A673 (cell line): ENCODE data around the gene IQUB. TPM values are rescaled to one million over a fixed set of nuclear protein-coding genes. Genes with fewer than 3 reads are reported as not detected.
"Not testable (repeated sequence)": the region's sequence is repeated elsewhere in the genome, so short reads cannot be mapped to it uniquely, and the experiment has no call there.

Experiments
- BruUV-seq: library from RNA; stranded (reverse); fragments of 400-500 nt; replicated peaks from 2 replicates; lab custom pipeline; 2021; lab: Mats Ljungman, UMichigan
- CTCF ChIA-PET: fragments of 300-600 bp; sonication (Branson Sonifier 250); formaldehyde crosslinking; loops from one replicate; lab custom pipeline; 2022; ENCODE audit warnings: antibody characterized with exemption; lab: Charles Lee
- POLR2A ChIA-PET: fragments of 300-600 bp; sonication (Branson Sonifier 250); formaldehyde crosslinking; loops from one replicate; lab custom pipeline; 2022; ENCODE audit warnings: antibody characterized with exemption; ENCODE audit not compliant: low non-redundant PET; lab: Charles Lee
- DNase-seq: peaks from one replicate; pipeline ENCODE4 v3.0.0-alpha.2; 2015; ENCODE audit warnings: low spot score
- H3K27ac ChIP-seq: fragments of 200-600 bp; sonication (generic); 2 replicates; pipeline ENCODE4 v1.5.1; 2016; ENCODE audit warnings: mixed run types, low read depth, mild to moderate bottlenecking, mixed read lengths, antibody characterized with exemption, low read length; ENCODE audit not compliant: poor library complexity, severe bottlenecking
- H3K27me3 ChIP-seq: fragments of 200-600 bp; sonication (generic); replicated peaks from 2 replicates; pipeline ENCODE4 v1.6.1; 2017; ENCODE audit warnings: mixed run types, low read depth, mild to moderate bottlenecking, mixed read lengths, antibody characterized with exemption, low read length; ENCODE audit not compliant: insufficient read depth, poor library complexity
- H3K36me3 ChIP-seq: fragments of 200-600 bp; sonication (generic); 2 replicates; pipeline ENCODE4 v1.6.1; 2016; ENCODE audit warnings: mixed run types, mild to moderate bottlenecking, mixed read lengths, antibody characterized with exemption, low read length; ENCODE audit not compliant: insufficient read depth, poor library complexity, severe bottlenecking
- H3K4me1 ChIP-seq: fragments of 200-600 bp; sonication (generic); 2 replicates; pipeline ENCODE4 v1.6.1; 2017; ENCODE audit warnings: mixed run types, mild to moderate bottlenecking, mixed read lengths, antibody characterized with exemption, low read length; ENCODE audit not compliant: insufficient read depth, poor library complexity, severe bottlenecking
- H3K4me3 ChIP-seq: fragments of 200-600 bp; sonication (generic); 2 replicates; pipeline ENCODE4 v1.5.1; 2016; ENCODE audit warnings: low read depth, mixed run types, mild to moderate bottlenecking, mixed read lengths, low read length; ENCODE audit not compliant: poor library complexity, severe bottlenecking
- H3K9me3 ChIP-seq: fragments of 200-600 bp; sonication (generic); 2 replicates; pipeline ENCODE4 v1.6.1; 2016; ENCODE audit warnings: mixed run types, low read depth, mild to moderate bottlenecking, mixed read lengths, antibody characterized with exemption, low read length; ENCODE audit not compliant: poor library complexity, severe bottlenecking
- EZH2 ChIP-seq: fragments of 200-600 bp; sonication (generic); IDR thresholded peaks from 2 replicates; pipeline ENCODE4 v1.6.1; 2017; ENCODE audit warnings: borderline replicate concordance, low read depth, mild to moderate bottlenecking, mixed read lengths, antibody characterized with exemption, low read length; ENCODE audit not compliant: poor library complexity, severe bottlenecking
- intact Hi-C: fragments of 100-400 bp; cut with micrococcal nuclease; formaldehyde crosslinking; loops from one replicate; pipeline ENCODE4 v1.10.0; 2022; ENCODE audit not compliant: unreplicated experiment
- total RNA-seq: library from RNA; stranded (reverse); gene quantifications from 2 replicates; pipeline ENCODE4 v1.2.3, GENCODE V29; 2021
- TF ChIP-seq, protein P1 (sequence below): fragments of 300-800, 200-600 bp; sonication (generic); conservative IDR thresholded peaks from 2 replicates; pipeline ENCODE4 v1.5.1; 2017; ENCODE audit warnings: low read depth, mild to moderate bottlenecking, antibody characterized with exemption, low read length, moderate library complexity, mixed read lengths

The IQUB gene
- total RNA-seq, 1 experiment from 2014 or later, result 0.62 TPM

DNA sequence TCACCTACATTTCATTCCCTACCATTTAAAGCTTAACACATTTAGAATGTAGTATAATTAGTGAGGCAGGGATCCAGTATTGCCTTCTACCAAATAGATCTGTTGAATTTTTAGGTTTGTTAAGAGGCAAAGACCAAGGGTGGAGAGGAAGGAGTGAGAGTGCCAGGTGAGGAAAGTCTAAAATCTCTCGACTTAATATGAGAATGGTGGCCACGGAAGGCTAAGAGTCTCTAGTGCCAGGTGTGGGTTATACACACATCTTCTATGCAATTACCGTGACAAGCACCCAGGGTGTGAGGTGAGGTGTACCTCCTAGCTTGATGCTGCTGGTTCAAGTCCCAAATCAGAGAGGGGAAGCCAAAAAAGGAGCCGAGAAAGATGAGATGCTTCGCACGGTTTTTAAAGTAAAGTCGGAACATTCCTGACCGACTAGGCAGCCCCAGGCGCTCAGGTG, 439 bp downstream of the IQUB start:
- ChIA-PET CTCF (interaction anchor here (1.3 kb wide), 1 partner anchor 40 kb away, joined by 4 read pairs; no protein-coding TSS in a partner anchor), POLR2A (no interaction called here)
- H3K4me3 ChIP-seq, result peak overlapping the region; percentile 63
- DNase-seq, result no peak
- intact Hi-C loops, result no loop called here
- no peak for TF ChIP-seq EZH2
- TF ChIP-seq, protein P1, sequence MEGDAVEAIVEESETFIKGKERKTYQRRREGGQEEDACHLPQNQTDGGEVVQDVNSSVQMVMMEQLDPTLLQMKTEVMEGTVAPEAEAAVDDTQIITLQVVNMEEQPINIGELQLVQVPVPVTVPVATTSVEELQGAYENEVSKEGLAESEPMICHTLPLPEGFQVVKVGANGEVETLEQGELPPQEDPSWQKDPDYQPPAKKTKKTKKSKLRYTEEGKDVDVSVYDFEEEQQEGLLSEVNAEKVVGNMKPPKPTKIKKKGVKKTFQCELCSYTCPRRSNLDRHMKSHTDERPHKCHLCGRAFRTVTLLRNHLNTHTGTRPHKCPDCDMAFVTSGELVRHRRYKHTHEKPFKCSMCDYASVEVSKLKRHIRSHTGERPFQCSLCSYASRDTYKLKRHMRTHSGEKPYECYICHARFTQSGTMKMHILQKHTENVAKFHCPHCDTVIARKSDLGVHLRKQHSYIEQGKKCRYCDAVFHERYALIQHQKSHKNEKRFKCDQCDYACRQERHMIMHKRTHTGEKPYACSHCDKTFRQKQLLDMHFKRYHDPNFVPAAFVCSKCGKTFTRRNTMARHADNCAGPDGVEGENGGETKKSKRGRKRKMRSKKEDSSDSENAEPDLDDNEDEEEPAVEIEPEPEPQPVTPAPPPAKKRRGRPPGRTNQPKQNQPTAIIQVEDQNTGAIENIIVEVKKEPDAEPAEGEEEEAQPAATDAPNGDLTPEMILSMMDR, result no peak
- BruUV-seq, result no TSS peak
- no peaks in the 10 kb centered on the region for H3K9me3 ChIP-seq
- no peaks in the 10 kb centered on the region for H3K36me3 ChIP-seq
- H3K27me3 ChIP-seq, result peaks cover 8% of the 10 kb centered on the region
- H3K4me1 ChIP-seq, result peaks cover 29% of the 10 kb centered on the region
- H3K27ac ChIP-seq, result no peak overlapping the region

DNA sequence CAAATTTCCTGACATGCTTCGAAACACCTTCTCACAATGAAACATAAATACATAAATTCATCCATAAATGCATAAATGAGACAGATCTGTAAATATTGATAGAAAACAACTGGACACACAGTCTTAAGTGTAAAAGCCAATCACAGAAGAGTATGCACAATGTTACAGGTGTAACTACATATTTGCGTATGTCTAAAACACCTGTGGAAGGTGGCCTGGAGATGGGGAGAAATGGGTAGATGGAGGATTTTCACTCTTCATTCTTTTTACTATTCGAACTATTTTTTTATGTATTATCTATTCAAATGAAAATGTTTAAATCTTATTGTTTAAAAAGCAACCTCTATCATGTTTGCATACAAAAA, 860 bp downstream of the IQUB start:
- CTCF ChIA-PET, result no interaction called here
- Histone ChIP-seq H3K4me3 (peak overlapping the region; percentile 63), H3K9me3 (no peaks in the 10 kb centered on the region), H3K4me1 (peaks cover 26% of the 10 kb centered on the region), H3K27ac (no peak overlapping the region), H3K27me3 (peaks cover 8% of the 10 kb centered on the region), H3K36me3 (no peaks in the 10 kb centered on the region)
- POLR2A ChIA-PET, result no interaction called here
- intact Hi-C loops, result no loop called here
- TF ChIP-seq, protein P1, result no peak
- TF ChIP-seq EZH2, result no peak
- no peak for DNase-seq
- BruUV-seq, result no TSS peak

DNA sequence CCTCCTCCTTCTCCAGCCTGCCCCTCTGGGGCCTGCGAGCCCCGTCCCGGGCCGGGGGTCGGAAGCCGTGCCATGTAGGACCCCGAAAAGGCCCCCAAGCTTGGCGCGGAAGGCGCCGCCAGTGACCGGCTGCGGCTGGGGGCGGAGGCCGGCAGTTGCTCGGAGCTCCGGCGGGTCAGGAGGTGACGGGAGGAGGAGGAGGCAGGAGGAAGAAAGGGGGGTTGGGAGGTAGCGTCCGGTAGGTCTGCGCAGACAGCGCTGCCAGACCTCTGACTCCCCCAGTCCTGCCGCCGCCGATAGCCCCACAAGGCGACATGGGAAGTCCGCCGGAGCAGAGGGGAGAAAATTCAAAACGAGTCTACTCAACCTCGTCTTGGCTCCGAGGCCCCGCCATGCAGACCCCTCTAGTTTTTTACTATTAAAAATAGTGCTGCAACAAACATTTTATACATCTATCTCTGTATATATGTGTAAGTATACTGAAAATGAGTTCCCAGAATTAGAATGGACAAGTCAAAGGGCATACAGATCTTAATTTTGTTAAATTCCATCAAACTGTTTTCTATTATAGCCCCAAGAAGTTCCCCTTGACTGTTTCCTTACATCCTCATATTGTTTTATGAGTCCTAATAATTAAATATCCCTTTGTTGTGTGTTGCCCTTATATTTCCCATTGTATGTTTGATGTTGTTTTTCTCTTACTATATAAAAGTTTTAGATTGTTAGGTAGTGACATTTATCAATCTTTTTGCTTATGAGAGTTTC, 1.4 kb downstream of the IQUB start:
- H3K27ac ChIP-seq, H3K36me3 ChIP-seq, POLR2A ChIA-PET, DNase-seq, H3K27me3 ChIP-seq, H3K9me3 ChIP-seq, intact Hi-C loops, CTCF ChIA-PET: not testable (repeated sequence)
- Histone ChIP-seq H3K4me1 (peaks cover 20% of the 10 kb centered on the region), H3K4me3 (peak overlapping the region; percentile 30)
- TSS peak; percentile 76 for BruUV-seq

DNA sequence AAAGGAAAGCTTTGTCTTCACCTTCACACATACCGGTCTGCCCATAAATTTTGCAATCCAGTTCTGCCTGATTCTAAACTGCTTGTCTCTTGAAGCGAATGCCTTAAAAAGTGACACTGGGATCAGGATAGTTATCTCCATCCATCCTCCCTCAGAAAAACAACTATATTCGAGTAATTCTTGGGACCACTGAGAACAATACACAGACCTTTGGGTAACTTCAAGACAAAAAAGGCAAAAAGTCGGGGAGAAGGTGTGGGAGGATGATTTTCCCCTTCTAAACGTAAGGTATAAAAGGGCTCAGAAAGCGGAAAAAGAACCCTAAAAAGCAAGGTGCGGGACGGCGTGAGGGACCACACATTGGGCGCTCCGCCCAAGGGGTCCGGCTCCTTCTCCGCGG, 2.1 kb downstream of the IQUB start:
- H3K9me3 ChIP-seq, H3K27me3 ChIP-seq, H3K36me3 ChIP-seq, DNase-seq, POLR2A ChIA-PET, BruUV-seq, intact Hi-C loops, H3K4me3 ChIP-seq, H3K27ac ChIP-seq, CTCF ChIA-PET: not testable (repeated sequence)
- H3K4me1 ChIP-seq, result peaks cover 14% of the 10 kb centered on the region

DNA sequence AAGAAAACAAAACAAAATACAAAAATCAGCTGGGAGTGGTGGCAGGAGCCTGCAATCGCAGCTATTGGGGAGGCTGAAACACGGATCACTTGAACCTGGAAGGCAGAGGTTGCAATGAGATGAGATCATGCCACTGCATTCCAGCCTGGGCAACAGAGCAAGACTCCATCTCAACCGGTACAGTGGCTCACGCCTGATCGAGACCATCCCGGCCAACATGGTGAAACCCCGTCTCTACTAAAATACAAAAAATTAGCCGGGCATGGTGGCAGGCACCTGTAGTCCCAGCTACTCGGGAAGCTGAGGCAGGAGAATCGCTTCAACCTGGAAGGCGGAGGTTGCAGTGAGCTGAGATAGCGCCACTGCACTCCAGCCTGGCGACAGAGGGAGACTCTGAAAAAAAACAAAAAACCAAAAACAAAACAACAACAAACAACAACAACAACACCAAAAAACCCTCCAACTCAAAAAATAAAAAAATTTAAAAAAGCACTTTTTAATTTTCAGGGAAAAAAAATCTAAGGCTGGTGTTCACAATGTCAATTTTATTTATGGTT, 4.3 kb downstream of the IQUB start:
- H3K27me3 ChIP-seq, BruUV-seq, CTCF ChIA-PET, H3K36me3 ChIP-seq, intact Hi-C loops, H3K4me3 ChIP-seq, DNase-seq, H3K4me1 ChIP-seq, H3K27ac ChIP-seq, H3K9me3 ChIP-seq: not testable (repeated sequence)
- POLR2A ChIA-PET, result interaction anchor here (0.6 kb wide), 1 partner anchor 625 kb away, joined by 5 read pairs; no protein-coding TSS in a partner anchor
